HCT116 (cell line): ENCODE results near the gene GHRHR. TPM values are rescaled to one million over a fixed set of nuclear protein-coding genes. Genes with fewer than 3 reads are reported as not detected.

ENCODE experiments used
- ATAC-seq: fragments of 200-7000 bp; cut with Tn5 transposase; 2 replicates; pipeline ENCODE4 v1.9.1; 2020; ENCODE audit warnings: mild to moderate bottlenecking, moderate library complexity
- BruUV-seq: library from RNA; stranded (reverse); fragments of 400-500 nt; replicated peaks from 2 replicates; lab custom pipeline; 2021; lab: Mats Ljungman, UMichigan
- CTCF ChIA-PET: fragments of 300-600 bp; sonication (Branson Sonifier 250); formaldehyde crosslinking; loops from one replicate; lab custom pipeline; 2021; ENCODE audit warnings: antibody characterized with exemption; lab: Charles Lee
- POLR2A ChIA-PET: fragments of 300-600, 350-600 bp; sonication (Branson Sonifier 250); formaldehyde crosslinking; loops from one replicate; lab custom pipeline; 2021; ENCODE audit warnings: antibody characterized with exemption; lab: Charles Lee
- RAD21 ChIA-PET, 2 experiments: fragments of 300-600 bp; sonication (Branson Sonifier 250); formaldehyde crosslinking; loops; one replicate each; lab custom pipeline; 2023; ENCODE audit warnings: low total read pairs in 2 of 2; ENCODE audit not compliant: uncharacterized antibody in 2 of 2, unreplicated experiment in 2 of 2, low non-redundant PET in 1 of 2; lab: Charles Lee
- DNase-seq: peaks from one replicate; pipeline ENCODE4 v3.0.0-alpha.2; 2010; ENCODE audit warnings: low read depth, low spot score
- H2AFZ ChIP-seq: fragments of 200-600 bp; shearing (Covaris generic), sonication (generic); 2 replicates; pipeline ENCODE4 v1.6.1; 2017; ENCODE audit warnings: low read depth, mixed run types, mixed read lengths, antibody characterized with exemption, low read length; ENCODE audit not compliant: poor library complexity, severe bottlenecking
- H3K27ac ChIP-seq: 2 replicates; pipeline ENCODE4 v1.5.1; 2012; ENCODE audit warnings: low read depth, low read length
- H3K27me3 ChIP-seq: fragments of 200-600 bp; sonication (generic); 2 replicates; pipeline ENCODE4 v1.6.1; 2016; ENCODE audit warnings: mixed run types, low read length, mixed read lengths; ENCODE audit not compliant: insufficient read depth
- H3K36me3 ChIP-seq, 2 experiments: fragments of 200-500 bp in 1 of 2; fragments of 200-600 bp in 1 of 2; sonication (Bioruptor generic) in 1 of 2; sonication (generic) in 1 of 2; 2 replicates each; pipeline versions ENCODE4 v1.5.1 to v1.6.1; 2014 to 2016; ENCODE audit warnings: low read length in 2 of 2, inconsistent platforms in 1 of 2, mixed read lengths in 1 of 2, mixed run types in 1 of 2; ENCODE audit not compliant: insufficient read depth in 2 of 2, control insufficient read depth in 1 of 2
- H3K4me1 ChIP-seq, 2 experiments: fragments of 200-600 bp in 1 of 2; sonication (generic) in 1 of 2; 2 replicates each; pipeline versions ENCODE4 v1.5.1 to v1.6.1; 2012 to 2017; ENCODE audit warnings: low read length in 2 of 2, inconsistent platforms in 1 of 2, mild to moderate bottlenecking in 1 of 2, mixed read lengths in 1 of 2, mixed run types in 1 of 2, moderate library complexity in 1 of 2; ENCODE audit not compliant: insufficient read depth in 2 of 2, control insufficient read depth in 1 of 2
- H3K4me2 ChIP-seq: fragments of 200-600 bp; sonication (generic); 2 replicates; pipeline ENCODE4 v1.6.1; 2017; ENCODE audit warnings: mixed run types, low read length, mixed read lengths
- H3K4me3 ChIP-seq, 2 experiments: fragments of 200-600 bp in 1 of 2; sonication (generic) in 1 of 2; replicated peaks in 1 of 2; 2 replicates each; pipeline ENCODE4 v1.5.1; 2011 to 2016; ENCODE audit warnings: low read length in 2 of 2, control low read depth in 1 of 2, low read depth in 1 of 2, mild to moderate bottlenecking in 1 of 2, mixed read lengths in 1 of 2, mixed run types in 1 of 2
- H3K79me2 ChIP-seq: fragments of 200-600 bp; sonication (generic); 2 replicates; pipeline ENCODE4 v1.6.1; 2017; ENCODE audit warnings: mild to moderate bottlenecking, mixed run types, low read length, moderate library complexity, mixed read lengths; ENCODE audit not compliant: insufficient read depth
- H3K9ac ChIP-seq: fragments of 200-600 bp; sonication (generic); 2 replicates; pipeline ENCODE4 v1.6.1; 2016; ENCODE audit warnings: low read length, mixed read lengths
- H3K9me2 ChIP-seq: fragments of 200-600 bp; sonication (generic), shearing (Covaris generic); 2 replicates; pipeline ENCODE4 v1.6.1; 2017; ENCODE audit warnings: mixed run types, mild to moderate bottlenecking, moderate library complexity; ENCODE audit not compliant: insufficient read depth
- H3K9me3 ChIP-seq, 2 experiments: fragments of 200-500 bp in 1 of 2; fragments of 200-600 bp in 1 of 2; sonication (Bioruptor generic) in 1 of 2; sonication (generic) in 1 of 2; 2 replicates each; pipeline ENCODE4 v1.6.1; 2014 to 2017; ENCODE audit warnings: low read length in 2 of 2, mixed read lengths in 2 of 2, inconsistent platforms in 1 of 2, low read depth in 1 of 2, mild to moderate bottlenecking in 1 of 2, mixed run types in 1 of 2, moderate library complexity in 1 of 2; ENCODE audit not compliant: control insufficient read depth in 1 of 2, insufficient read depth in 1 of 2
- H4K20me1 ChIP-seq: fragments of 200-600 bp; sonication (generic), shearing (Covaris generic); 2 replicates; pipeline ENCODE4 v1.6.1; 2017; ENCODE audit warnings: mixed run types, mild to moderate bottlenecking, moderate library complexity; ENCODE audit not compliant: insufficient read depth
- ATF3 ChIP-seq: IDR thresholded peaks from 2 replicates; pipeline ENCODE4 v1.6.1; 2012
- CBX3 ChIP-seq: IDR thresholded peaks from 2 replicates; pipeline ENCODE4 v1.6.1; 2012; ENCODE audit warnings: low read depth
- CTCF ChIP-seq, 3 experiments: fragments of 200-600 bp in 1 of 3; sonication (generic) in 1 of 3; IDR thresholded peaks in 2 of 3; conservative IDR thresholded peaks in 1 of 3; 2 replicates each; pipeline ENCODE4 v1.5.1; 2012 to 2017; ENCODE audit warnings: low read depth in 2 of 3, low read length in 2 of 3, antibody characterized with exemption in 1 of 3, borderline replicate concordance in 1 of 3, control low read depth in 1 of 3, mild to moderate bottlenecking in 1 of 3, mixed read lengths in 1 of 3, mixed run types in 1 of 3, moderate library complexity in 1 of 3; ENCODE audit not compliant: insufficient read depth in 1 of 3
- EGR1 ChIP-seq: IDR thresholded peaks from 2 replicates; pipeline ENCODE4 v1.6.1; 2012; ENCODE audit warnings: low read depth
- ELF1 ChIP-seq: IDR thresholded peaks from 2 replicates; pipeline ENCODE4 v1.6.1; 2012; ENCODE audit warnings: low read depth, borderline replicate concordance
- EZH2 ChIP-seq: fragments of 200-600 bp; sonication (generic); IDR thresholded peaks from 2 replicates; pipeline ENCODE4 v1.6.1; 2017; ENCODE audit warnings: antibody characterized with exemption, mixed run types
- EZH2phosphoT487 ChIP-seq: fragments of 200-600 bp; IDR thresholded peaks from 2 replicates; pipeline ENCODE4 v1.6.1; 2018; ENCODE audit warnings: antibody characterized with exemption, borderline replicate concordance
- FOSL1 ChIP-seq: IDR thresholded peaks from 2 replicates; pipeline ENCODE4 v1.6.1; 2012; ENCODE audit warnings: low read depth
- JUND ChIP-seq: IDR thresholded peaks from 2 replicates; pipeline ENCODE4 v1.6.1; 2012
- MAX ChIP-seq: IDR thresholded peaks from 2 replicates; pipeline ENCODE4 v1.6.1; 2012
- POLR2A ChIP-seq: IDR thresholded peaks from 2 replicates; pipeline ENCODE4 v1.7.0; 2011; ENCODE audit warnings: borderline replicate concordance; ENCODE audit not compliant: insufficient read depth, insufficient read length; ENCODE audit errors: extremely low read depth
- SIN3A ChIP-seq: IDR thresholded peaks from 2 replicates; pipeline ENCODE4 v1.6.1; 2012; ENCODE audit warnings: low read depth
- SP1 ChIP-seq: IDR thresholded peaks from 2 replicates; pipeline ENCODE4 v1.6.1; 2012; ENCODE audit warnings: low read depth
- SRF ChIP-seq: IDR thresholded peaks from 2 replicates; pipeline ENCODE4 v1.6.1; 2012; ENCODE audit warnings: low read depth
- TCF7L2 ChIP-seq: IDR thresholded peaks from 2 replicates; pipeline ENCODE4 v1.7.0; 2011; ENCODE audit warnings: borderline replicate concordance, inconsistent platforms; ENCODE audit not compliant: insufficient read depth, insufficient read length; ENCODE audit errors: extremely low read depth
- ZBTB33 ChIP-seq: IDR thresholded peaks from 2 replicates; pipeline ENCODE4 v1.6.1; 2011; ENCODE audit warnings: mild to moderate bottlenecking, low read length, moderate library complexity; ENCODE audit not compliant: insufficient replicate concordance; ENCODE audit errors: extremely low read depth
- ZFX ChIP-seq: fragments of 450-650 bp; IDR thresholded peaks from 2 replicates; pipeline ENCODE4 v1.6.1; 2017
- ZNF274 ChIP-seq: fragments of 200-500 bp; sonication (Bioruptor generic); IDR thresholded peaks from 2 replicates; pipeline ENCODE4 v1.6.1; 2014; ENCODE audit warnings: mild to moderate bottlenecking, low read depth, low read length, inconsistent platforms
- intact Hi-C: fragments of 100-400 bp; cut with micrococcal nuclease; formaldehyde crosslinking; loops from 2 replicates; pipeline ENCODE4 v1.10.0; 2022
- total RNA-seq: library from RNA; stranded (reverse); gene quantifications from one replicate; pipeline ENCODE4 v1.2.1, GENCODE V29; 2021; ENCODE audit not compliant: unreplicated experiment

GHRHR gene
- total RNA-seq, 1 experiment from 2014 or later = not detected

- TF ChIP-seq MAX (no peak), CBX3 (no peak), ZNF274 (no peak), FOSL1 (no peak), SP1 (no peak)
These were observed 25.1 kb upstream of the GHRHR start (continued) for GRCh38 chr7:30938435-30939316.

- CTCF ChIA-PET = interaction anchor here (1.0 kb wide), 1 partner anchor 181 kb away, joined by 4 read pairs; no protein-coding TSS in a partner anchor
- no peaks in the 10 kb centered on the region for H3K9me2 ChIP-seq
- RAD21 ChIA-PET = no interaction called here
- TF ChIP-seq JUND = no peak
- TF ChIP-seq EZH2 = no peak
- no peak for TF ChIP-seq EZH2phosphoT487
- no peak for TF ChIP-seq TCF7L2
- no peak for TF ChIP-seq ATF3
- TF ChIP-seq POLR2A = no peak
- TF ChIP-seq CTCF (IDR thresholded peaks at IDR 0.05 in 2 of 3, conservative IDR thresholded peaks at IDR 0.05 in 1 of 3; ENCODE audit: borderline replicate concordance in 1 of 3, insufficient read depth in 1 of 3, low read depth in 2 of 3, low read length in 2 of 3) = no peak
- no peak for TF ChIP-seq SIN3A
- TF ChIP-seq EGR1 = no peak
- no peak for TF ChIP-seq SP1
- TF ChIP-seq ZBTB33 = no peak
- no peak for TF ChIP-seq ELF1
- no peak for TF ChIP-seq SRF
- no peak for TF ChIP-seq ZFX
These were observed 22.0 kb upstream of the GHRHR start for GRCh38 chr7:30941582-30942323.

More at GRCh38 chr7:30941582-30942323, 22.0 kb upstream of the GHRHR start:
- no peaks in the 10 kb centered on the region for H4K20me1 ChIP-seq
- no TSS peak for BruUV-seq
- intact Hi-C loops = no loop called here
- no peak overlapping the region for H3K27ac ChIP-seq
- H3K9me3 ChIP-seq = no peaks in the 10 kb centered on the region
- no peak overlapping the region for H3K4me3 ChIP-seq
- H2AFZ ChIP-seq = no peak overlapping the region
- H3K27me3 ChIP-seq = peaks cover 20% of the 10 kb centered on the region
- H3K9ac ChIP-seq = no peak overlapping the region
- H3K36me3 ChIP-seq = no peaks in the 10 kb centered on the region
- H3K79me2 ChIP-seq = no peaks in the 10 kb centered on the region
- POLR2A ChIA-PET = no interaction called here
- no peak overlapping the region for H3K4me2 ChIP-seq
- ATAC-seq (no peak), DNase-seq (no peak)
- peaks cover 3 to 12% of the 10 kb centered on the region in 2 experiments; a peak in 2 of 4 replicates for H3K4me1 ChIP-seq
